ENCODE measurements around the gene KIAA1755. TPM values are rescaled to one million over a fixed set of nuclear protein-coding genes. Genes with fewer than 3 reads are reported as not detected.

Gene KIAA1755
- total and polyA plus RNA-seq, 10 of the 15 experiments (the other 5 are each of a cell fraction or from before 2014, with no cell fraction given) = not detected

- TF ChIP-seq MYC (IDR thresholded peaks at IDR 0.05; ENCODE audit: insufficient read depth, insufficient read length, insufficient replicate concordance, low read length, severe bottlenecking) (no peak), KLF5 (IDR thresholded peaks at IDR 0.05; ENCODE audit: partially characterized antibody) (no peak), IRF5 (IDR thresholded peaks at IDR 0.05; ENCODE audit: borderline replicate concordance) (no peak), HDAC6 (IDR thresholded peaks at IDR 0.05; ENCODE audit: unreplicated experiment) (no peak), CEBPB (IDR thresholded peaks at IDR 0.05; ENCODE audit: borderline replicate concordance in 1 of 2, low read depth in 2 of 2, low read length in 2 of 2) (no peak), ZBTB4 (CRISPR knock-in tag; IDR thresholded peaks at IDR 0.05) (no peak), E2F4 (IDR thresholded peaks at IDR 0.05; ENCODE audit: low read depth, low read length) (no peak), SMAD5 (IDR thresholded peaks at IDR 0.05; ENCODE audit: low read depth) (no peak), MTA3 (IDR thresholded peaks at IDR 0.05; ENCODE audit: borderline replicate concordance, low read length) (no peak), GATAD2B (conservative IDR thresholded peaks at IDR 0.05; ENCODE audit: low read depth) (no peak), SP1 (IDR thresholded peaks at IDR 0.05; ENCODE audit: low read depth, low read length) (no peak)
Observed at GRCh38 chr20:38266426-38266825, 5.9 kb upstream of the KIAA1755 start (continued).

All from GM12878 (cell line).